HUES6 (cell line): ENCODE measurements around the gene WBP1L.
"Not testable (repeated sequence)": the region's sequence is repeated elsewhere in the genome, so short reads cannot be mapped to it uniquely, and the experiment has no call there.

Experiments
- H3K27ac ChIP-seq: 2 replicates; pipeline ENCODE4 v1.7.0; 2013; ENCODE audit warnings: low read depth, mild to moderate bottlenecking, low read length, inconsistent platforms
- H3K27me3 ChIP-seq: 2 replicates; pipeline ENCODE4 v1.6.1; 2013; ENCODE audit warnings: low read length; ENCODE audit not compliant: control insufficient read depth, insufficient read depth
- H3K36me3 ChIP-seq: 2 replicates; pipeline ENCODE4 v1.6.1; 2013; ENCODE audit warnings: low read length; ENCODE audit not compliant: control insufficient read depth, insufficient read depth
- H3K4me1 ChIP-seq: 2 replicates; pipeline ENCODE4 v1.6.1; 2013; ENCODE audit warnings: low read length; ENCODE audit not compliant: control insufficient read depth, insufficient read depth
- H3K4me3 ChIP-seq: 2 replicates; pipeline ENCODE4 v1.5.1; 2013; ENCODE audit warnings: low read depth, low read length
- H3K9ac ChIP-seq: one replicate; pipeline ENCODE4 v1.6.1; 2013; ENCODE audit warnings: mild to moderate bottlenecking, low read length
- H3K9me3 ChIP-seq: 2 replicates; pipeline ENCODE4 v1.6.1; 2013; ENCODE audit warnings: low read depth, low read length; ENCODE audit not compliant: control insufficient read depth, insufficient read depth

WBP1L gene

GRCh38 chr10:102758933-102759262, 15.2 kb downstream of the WBP1L start:
- H3K4me1 ChIP-seq, H3K27me3 ChIP-seq, H3K9me3 ChIP-seq, H3K36me3 ChIP-seq, H3K4me3 ChIP-seq, H3K9ac ChIP-seq, H3K27ac ChIP-seq: not testable (repeated sequence)

GRCh38 chr10:102759497-102760210, 15.9 kb downstream of the WBP1L start:
- H3K9me3 ChIP-seq = no peaks in the 10 kb centered on the region
- no peaks in the 10 kb centered on the region for H3K36me3 ChIP-seq
- no peak overlapping the region for H3K4me3 ChIP-seq
- H3K27ac ChIP-seq = no peak overlapping the region
- no peaks in the 10 kb centered on the region; the same call in 1 of the 2 replicates for H3K4me1 ChIP-seq
- no peak overlapping the region for H3K9ac ChIP-seq
- H3K27me3 ChIP-seq = no peaks in the 10 kb centered on the region

- Histone ChIP-seq H3K4me1 (no peaks in the 10 kb centered on the region; the same call in 1 of the 2 replicates), H3K27me3 (no peaks in the 10 kb centered on the region), H3K9me3 (no peaks in the 10 kb centered on the region), H3K9ac (no peak overlapping the region), H3K36me3 (0 out of 2 replicates have a peak, but pooled peaks cover 2% of the 10 kb centered on the region), H3K27ac (no peak overlapping the region), H3K4me3 (no peak overlapping the region)
Observed at GRCh38 chr10:102761981-102762380, 18.2 kb downstream of the WBP1L start.

- Histone ChIP-seq H3K9ac (no peak overlapping the region), H3K27me3 (no peaks in the 10 kb centered on the region), H3K4me1 (no peaks in the 10 kb centered on the region; the same call in 1 of the 2 replicates), H3K9me3 (no peaks in the 10 kb centered on the region), H3K4me3 (no peak overlapping the region), H3K36me3 (0 out of 2 replicates have a peak, but pooled peaks cover 2% of the 10 kb centered on the region), H3K27ac (no peak overlapping the region)
Observed at GRCh38 chr10:102762401-102763015, 18.8 kb downstream of the WBP1L start.

GRCh38 chr10:102763037-102763607, 19.4 kb downstream of the WBP1L start:
- H3K36me3 ChIP-seq = 0 out of 2 replicates have a peak, but pooled peaks cover 2% of the 10 kb centered on the region
- H3K27me3 ChIP-seq = no peaks in the 10 kb centered on the region
- H3K9me3 ChIP-seq = no peaks in the 10 kb centered on the region
- no peak overlapping the region for H3K27ac ChIP-seq
- H3K9ac ChIP-seq = no peak overlapping the region
- H3K4me1 ChIP-seq = no peaks in the 10 kb centered on the region; the same call in 1 of the 2 replicates
- no peak overlapping the region for H3K4me3 ChIP-seq

- no peaks in the 10 kb centered on the region for H3K27me3 ChIP-seq
- no peaks in the 10 kb centered on the region for H3K9me3 ChIP-seq
- no peak overlapping the region for H3K9ac ChIP-seq
- H3K36me3 ChIP-seq = 0 out of 2 replicates have a peak, but pooled peaks cover 2% of the 10 kb centered on the region
- no peak overlapping the region for H3K4me3 ChIP-seq
- H3K4me1 ChIP-seq = peaks cover 4% of the 10 kb centered on the region; the same call in 1 of the 2 replicates
- no peak overlapping the region for H3K27ac ChIP-seq
Observed at GRCh38 chr10:102764470-102765161, 20.9 kb downstream of the WBP1L start.

- Histone ChIP-seq H3K4me3 (no peak overlapping the region), H3K27ac (no peak overlapping the region), H3K9me3 (no peaks in the 10 kb centered on the region), H3K27me3 (no peaks in the 10 kb centered on the region), H3K9ac (no peak overlapping the region), H3K4me1 (peaks cover 10% of the 10 kb centered on the region; the same call in 1 of the 2 replicates), H3K36me3 (0 out of 2 replicates have a peak, but pooled peaks cover 2% of the 10 kb centered on the region)
Observed at GRCh38 chr10:102765336-102765735, 21.6 kb downstream of the WBP1L start.

GRCh38 chr10:102767428-102768160, 23.8 kb downstream of the WBP1L start:
- H3K9ac ChIP-seq = no peak overlapping the region
- no peaks in the 10 kb centered on the region for H3K27me3 ChIP-seq
- peaks cover 14% of the 10 kb centered on the region; the same call in 1 of the 2 replicates for H3K4me1 ChIP-seq
- no peaks in the 10 kb centered on the region for H3K9me3 ChIP-seq
- H3K27ac ChIP-seq = no peak overlapping the region
- H3K36me3 ChIP-seq = 0 out of 2 replicates have a peak, but pooled peaks cover 2% of the 10 kb centered on the region
- H3K4me3 ChIP-seq = no peak overlapping the region

- no peaks in the 10 kb centered on the region for H3K9me3 ChIP-seq
- no peak overlapping the region for H3K4me3 ChIP-seq
- peak overlapping the region; percentile 17 for H3K9ac ChIP-seq
- no peaks in the 10 kb centered on the region for H3K27me3 ChIP-seq
- H3K4me1 ChIP-seq = peaks cover 14% of the 10 kb centered on the region; the same call in 1 of the 2 replicates
- H3K27ac ChIP-seq = peak overlapping the region; percentile 18; the same call in 1 of the 2 replicates
- H3K36me3 ChIP-seq = 0 out of 2 replicates have a peak, but pooled peaks cover 2% of the 10 kb centered on the region
Observed at GRCh38 chr10:102769375-102770107, 25.8 kb downstream of the WBP1L start.

GRCh38 chr10:102770108-102770482, 26.3 kb downstream of the WBP1L start:
- H3K4me3 ChIP-seq = no peak overlapping the region
- no peaks in the 10 kb centered on the region for H3K27me3 ChIP-seq
- H3K27ac ChIP-seq = peak overlapping the region; percentile 18; the same call in 1 of the 2 replicates
- no peaks in the 10 kb centered on the region for H3K9me3 ChIP-seq
- 0 out of 2 replicates have a peak, but pooled peaks cover 2% of the 10 kb centered on the region for H3K36me3 ChIP-seq
- H3K4me1 ChIP-seq = peaks cover 16% of the 10 kb centered on the region; the same call in 1 of the 2 replicates
- H3K9ac ChIP-seq = no peak overlapping the region
